GM12878 (cell line): Measurements from ENCODE around the gene ERCC4. TPM values are rescaled to one million over a fixed set of nuclear protein-coding genes. Genes with fewer than 3 reads are reported as not detected.

Experiments used
- ATAC-seq: fragments of 200-7000 bp; cut with Tn5 transposase; 3 replicates; pipeline ENCODE4 v1.9.1; 2020; ENCODE audit warnings: mild to moderate bottlenecking, moderate library complexity
- BruUV-seq: library from RNA; stranded (reverse); fragments of 400-500 nt; replicated peaks from 2 replicates; lab custom pipeline; 2021; lab: Mats Ljungman, UMichigan
- CTCF ChIA-PET: fragments of 300-600 bp; sonication (Branson Sonifier 250); formaldehyde crosslinking; extraction: SDS; loops from one replicate; lab custom pipeline; 2021; ENCODE audit warnings: inconsistent platforms; lab: Yijun Ruan, JAX
- POLR2A ChIA-PET: fragments of 350-600 bp; formaldehyde crosslinking; extraction: SDS; loops from one replicate; lab custom pipeline; 2021; ENCODE audit warnings: inconsistent platforms; lab: Charles Lee
- RAD21 ChIA-PET: fragments of 300-600 bp; sonication (Branson Sonifier 250); formaldehyde crosslinking; loops from one replicate; lab custom pipeline; 2023; ENCODE audit warnings: antibody characterized with exemption; ENCODE audit not compliant: unreplicated experiment; lab: Charles Lee
- SMC1A ChIA-PET: fragments of 300-600 bp; sonication (Branson Sonifier 250); formaldehyde crosslinking; loops from one replicate; lab custom pipeline; 2023; ENCODE audit not compliant: unreplicated experiment, uncharacterized antibody; lab: Charles Lee
- DNase-seq: peaks from one replicate; pipeline ENCODE4 v3.0.0-alpha.2; 2011; ENCODE audit warnings: low read depth, low spot score
- FAIRE-seq: peaks from 3 replicates; lab custom pipeline; 2011; peaks lifted over from hg19 to GRCh38; lab: Jason Lieb, UNC
- H2AFZ ChIP-seq: 2 replicates; pipeline ENCODE4 v1.6.0; 2011; ENCODE audit warnings: low read depth, low read length, control low read depth; ENCODE audit not compliant: control insufficient read depth
- H3K27ac ChIP-seq: 2 replicates; pipeline ENCODE4 v1.5.1; 2011; ENCODE audit warnings: control low read depth; ENCODE audit not compliant: control insufficient read depth, insufficient read depth
- H3K27me3 ChIP-seq, 2 experiments: replicated peaks in 1 of 2; 2 replicates each; pipeline versions ENCODE4 v1.6.0 to v1.6.1; 2011; ENCODE audit warnings: low read length in 1 of 2; ENCODE audit not compliant: control insufficient read depth in 2 of 2, insufficient read depth in 2 of 2
- H3K36me3 ChIP-seq, 2 experiments: 2 replicates each; pipeline ENCODE4 v1.5.1; 2011; ENCODE audit warnings: low read length in 1 of 2; ENCODE audit not compliant: control insufficient read depth in 2 of 2, insufficient read depth in 2 of 2
- H3K4me1 ChIP-seq: 2 replicates; pipeline ENCODE4 v1.6.1; 2011; ENCODE audit warnings: mild to moderate bottlenecking, low read length, moderate library complexity, mixed read lengths; ENCODE audit not compliant: control insufficient read depth, insufficient read depth
- H3K4me2 ChIP-seq: 2 replicates; pipeline ENCODE4 v1.6.0; 2011; ENCODE audit warnings: control low read depth; ENCODE audit not compliant: control insufficient read depth, insufficient read depth
- H3K4me3 ChIP-seq: fragments of 200-600 bp; sonication (generic); 2 replicates; pipeline ENCODE4 v1.5.1; 2016
- H3K79me2 ChIP-seq: 2 replicates; pipeline ENCODE4 v1.6.0; 2011; ENCODE audit warnings: low read length; ENCODE audit not compliant: control insufficient read depth, insufficient read depth
- H3K9ac ChIP-seq: 2 replicates; pipeline ENCODE4 v1.8.0; 2011; ENCODE audit warnings: low read length, control low read depth, mixed read lengths; ENCODE audit not compliant: control insufficient read depth, insufficient read depth
- H3K9me3 ChIP-seq: replicated peaks from 3 replicates; pipeline ENCODE4 v1.5.1; 2011; ENCODE audit warnings: mild to moderate bottlenecking, low read length; ENCODE audit not compliant: control insufficient read depth, insufficient read depth
- H4K20me1 ChIP-seq: 2 replicates; pipeline ENCODE4 v1.6.0; 2011; ENCODE audit not compliant: control insufficient read depth, insufficient read depth
- CEBPB ChIP-seq, 2 experiments: fragments of 150-350 bp in 1 of 2; IDR thresholded peaks; 2 replicates each; pipeline ENCODE4 v1.6.1; 2012 to 2014; ENCODE audit warnings: low read depth in 2 of 2, low read length in 2 of 2, borderline replicate concordance in 1 of 2, inconsistent platforms in 1 of 2
- EED ChIP-seq: sonication (generic); IDR thresholded peaks from 2 replicates; pipeline ENCODE4 v1.6.1; 2016; ENCODE audit warnings: antibody characterized with exemption, low read depth
- EZH2 ChIP-seq: IDR thresholded peaks from 2 replicates; pipeline ENCODE4 v1.6.1; 2012; ENCODE audit warnings: low read depth, mild to moderate bottlenecking, control low read depth, inconsistent platforms, low read length, borderline replicate concordance; ENCODE audit not compliant: control insufficient read depth
- FOS ChIP-seq: IDR thresholded peaks from 3 replicates; pipeline ENCODE4 v1.6.1; 2011; ENCODE audit warnings: borderline replicate concordance; ENCODE audit not compliant: insufficient read length; ENCODE audit errors: extremely low read depth
- LARP7 ChIP-seq: fragments of 450-650 bp; IDR thresholded peaks from 2 replicates; pipeline ENCODE4 v1.6.1; 2017; ENCODE audit warnings: mild to moderate bottlenecking
- PAX5 ChIP-seq: IDR thresholded peaks from 2 replicates; pipeline ENCODE4 v1.6.1; 2011; ENCODE audit warnings: low read depth, low read length, borderline replicate concordance
- POLR2AphosphoS2 ChIP-seq: IDR thresholded peaks from 2 replicates; pipeline ENCODE4 v1.6.1; 2011; ENCODE audit warnings: low read depth, mild to moderate bottlenecking, low read length, improper control_type of control experiment, moderate library complexity
- SREBF1 ChIP-seq: IDR thresholded peaks from 2 replicates; pipeline ENCODE4 v1.6.1; 2012; ENCODE audit warnings: mild to moderate bottlenecking, low read length
- WGBS: methylation state at CpG from one replicate; pipeline ENCODE4 v1.1.6; 2016; ENCODE audit warnings: low lambda C conversion rate; ENCODE audit not compliant: insufficient replicate concordance, insufficient coverage; ENCODE audit errors: missing lambda C conversion rate; 5-methylcytosine and 5-hydroxymethylcytosine counted together
- in situ Hi-C: fragments of 300-500 bp; cut with MboI; formaldehyde crosslinking; loops from 9 replicates; pipeline ENCODE4 v1.14.3; 2018; ENCODE audit warnings: mixed read lengths
- intact Hi-C: fragments of 100-400 bp; cut with micrococcal nuclease; formaldehyde crosslinking; loops from one replicate; pipeline ENCODE4 v1.14.2; 2022; ENCODE audit not compliant: unreplicated experiment
- polyA plus RNA-seq, 11 experiments: library from polyadenylated mRNA; depleted of rRNA in 4 of 11; unstranded in 6 of 11; stranded (reverse) in 5 of 11; fragments of >200 nt; fragmentation: Nextera tagmentation in 4 of 11; fragmentation: Illumina TruSeq in 1 of 11; extraction: Ambion mirVana in 4 of 11; extraction: Trizol in 1 of 11; gene quantifications; 1 replicate in 1 of 11; 2 replicates in 10 of 11; pipeline versions ENCODE4 v1.2.1 to v1.2.3, GENCODE V29; 2011 to 2016; ENCODE audit warnings: inconsistent platforms in 2 of 11, missing spikeins in 2 of 11, low read depth in 1 of 11
- total RNA-seq, 4 experiments: library from RNA; depleted of rRNA in 3 of 4; stranded (reverse); fragments of >200 nt in 3 of 4; fragmentation: Illumina TruSeq in 1 of 4; extraction: Trizol in 1 of 4; gene quantifications; 2 replicates each; pipeline versions ENCODE4 v1.2.1 to v1.2.3, GENCODE V29; 2013 to 2021
- TF ChIP-seq, protein P1 (sequence below): IDR thresholded peaks from 2 replicates; pipeline ENCODE4 v1.6.1; 2011; ENCODE audit warnings: low read depth, low read length, improper control_type of control experiment, borderline replicate concordance
- TF ChIP-seq, protein P2 (sequence below): fragments of 450-650 bp; IDR thresholded peaks from 2 replicates; pipeline ENCODE4 v1.6.1; 2017; ENCODE audit warnings: mild to moderate bottlenecking, moderate library complexity
- TF ChIP-seq, protein P3 (sequence below): fragments of 450-650 bp; IDR thresholded peaks from 2 replicates; pipeline ENCODE4 v1.6.1; 2017; ENCODE audit warnings: borderline replicate concordance

The ERCC4 gene
- total and polyA plus RNA-seq, 10 of the 15 experiments (the other 5 are each of a cell fraction or from before 2014, with no cell fraction given): 4.7 to 24.6 (median 8.9) TPM

GRCh38 chr16:13928646-13929045 lies 8.7 kb downstream of the ERCC4 start:
- no peak overlapping the region for H3K4me2 ChIP-seq
- ChIA-PET POLR2A (no interaction called here), SMC1A (no interaction called here), RAD21 (no interaction called here), CTCF (interaction anchor here (0.8 kb wide), 1 partner anchor 9 kb away, joined by 4 read pairs; the partner anchor contains the start of gene ERCC4)
- ATAC-seq: no peak
- FAIRE-seq: no peak
- no peaks in the 10 kb centered on the region for H3K27me3 ChIP-seq
- DNase-seq: no peak
- no peak overlapping the region for H2AFZ ChIP-seq
- H3K9ac ChIP-seq: no peak overlapping the region
- no TSS peak for BruUV-seq
- H3K79me2 ChIP-seq: no peaks in the 10 kb centered on the region
- H4K20me1 ChIP-seq: no peaks in the 10 kb centered on the region
- H3K27ac ChIP-seq: no peak overlapping the region
- in situ Hi-C loops: no loop called here
- no peak for TF ChIP-seq SREBF1
- TF ChIP-seq, protein P1, sequence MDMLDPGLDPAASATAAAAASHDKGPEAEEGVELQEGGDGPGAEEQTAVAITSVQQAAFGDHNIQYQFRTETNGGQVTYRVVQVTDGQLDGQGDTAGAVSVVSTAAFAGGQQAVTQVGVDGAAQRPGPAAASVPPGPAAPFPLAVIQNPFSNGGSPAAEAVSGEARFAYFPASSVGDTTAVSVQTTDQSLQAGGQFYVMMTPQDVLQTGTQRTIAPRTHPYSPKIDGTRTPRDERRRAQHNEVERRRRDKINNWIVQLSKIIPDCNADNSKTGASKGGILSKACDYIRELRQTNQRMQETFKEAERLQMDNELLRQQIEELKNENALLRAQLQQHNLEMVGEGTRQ: no peak
- TF ChIP-seq, all 136 proteins: peak for 0
- no peaks in the 10 kb centered on the region for H3K9me3 ChIP-seq
- no peak overlapping the region for H3K4me3 ChIP-seq
- intact Hi-C loops: no loop called here
- H3K4me1 ChIP-seq: no peaks in the 10 kb centered on the region
- H3K36me3 ChIP-seq: peaks cover 0 to 5% of the 10 kb centered on the region in 2 experiments; a peak in 1 of 4 replicates
- WGBS: 100% methylated on average over 3 of the region's 3 CpGs

DNA sequence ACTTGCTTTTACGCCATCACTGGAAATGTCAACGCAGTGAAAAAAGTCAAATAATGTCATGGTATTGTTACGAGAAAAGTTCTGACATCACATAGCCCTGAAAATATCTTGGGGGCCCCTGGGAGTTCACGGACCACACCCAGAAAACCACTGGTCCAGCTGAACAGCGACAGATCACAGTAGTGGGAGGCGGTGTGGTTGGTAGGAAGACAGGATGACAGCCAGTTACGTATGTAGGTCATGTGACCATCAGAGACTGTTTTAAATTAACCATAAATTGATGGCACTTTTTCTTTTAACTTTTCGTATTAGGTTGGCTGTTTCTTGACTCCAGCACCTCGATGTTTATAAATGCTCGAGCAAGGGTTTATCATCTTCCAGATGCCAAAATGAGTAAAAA lies 11.9 kb downstream of the ERCC4 start:
- Histone ChIP-seq H3K27ac (no peak overlapping the region), H3K79me2 (no peaks in the 10 kb centered on the region), H3K4me3 (no peak overlapping the region), H3K4me1 (no peaks in the 10 kb centered on the region), H3K9me3 (no peaks in the 10 kb centered on the region; the same call in 2 of the 3 replicates), H4K20me1 (no peaks in the 10 kb centered on the region), H3K9ac (no peak overlapping the region), H3K4me2 (no peak overlapping the region), H2AFZ (no peak overlapping the region), H3K36me3 (peaks cover 3 to 10% of the 10 kb centered on the region in 2 experiments), H3K27me3 (no peaks in the 10 kb centered on the region)
- SMC1A ChIA-PET: no interaction called here
- BruUV-seq: no TSS peak
- no peak for DNase-seq
- POLR2A ChIA-PET: no interaction called here
- ATAC-seq: no peak
- CTCF ChIA-PET: interaction anchor here (1.0 to 3.8 kb wide), 3 partner anchors 8 to 354 kb away, joined by 3 to 9 read pairs (median 4); no protein-coding TSS in a partner anchor
- WGBS: 71% methylated on average over 10 of the region's 10 CpGs
- intact Hi-C loops: no loop called here
- in situ Hi-C loops: no loop called here
- FAIRE-seq: no peak
- RAD21 ChIA-PET: no interaction called here
- no peak for TF ChIP-seq FOS
- TF ChIP-seq, protein P2, sequence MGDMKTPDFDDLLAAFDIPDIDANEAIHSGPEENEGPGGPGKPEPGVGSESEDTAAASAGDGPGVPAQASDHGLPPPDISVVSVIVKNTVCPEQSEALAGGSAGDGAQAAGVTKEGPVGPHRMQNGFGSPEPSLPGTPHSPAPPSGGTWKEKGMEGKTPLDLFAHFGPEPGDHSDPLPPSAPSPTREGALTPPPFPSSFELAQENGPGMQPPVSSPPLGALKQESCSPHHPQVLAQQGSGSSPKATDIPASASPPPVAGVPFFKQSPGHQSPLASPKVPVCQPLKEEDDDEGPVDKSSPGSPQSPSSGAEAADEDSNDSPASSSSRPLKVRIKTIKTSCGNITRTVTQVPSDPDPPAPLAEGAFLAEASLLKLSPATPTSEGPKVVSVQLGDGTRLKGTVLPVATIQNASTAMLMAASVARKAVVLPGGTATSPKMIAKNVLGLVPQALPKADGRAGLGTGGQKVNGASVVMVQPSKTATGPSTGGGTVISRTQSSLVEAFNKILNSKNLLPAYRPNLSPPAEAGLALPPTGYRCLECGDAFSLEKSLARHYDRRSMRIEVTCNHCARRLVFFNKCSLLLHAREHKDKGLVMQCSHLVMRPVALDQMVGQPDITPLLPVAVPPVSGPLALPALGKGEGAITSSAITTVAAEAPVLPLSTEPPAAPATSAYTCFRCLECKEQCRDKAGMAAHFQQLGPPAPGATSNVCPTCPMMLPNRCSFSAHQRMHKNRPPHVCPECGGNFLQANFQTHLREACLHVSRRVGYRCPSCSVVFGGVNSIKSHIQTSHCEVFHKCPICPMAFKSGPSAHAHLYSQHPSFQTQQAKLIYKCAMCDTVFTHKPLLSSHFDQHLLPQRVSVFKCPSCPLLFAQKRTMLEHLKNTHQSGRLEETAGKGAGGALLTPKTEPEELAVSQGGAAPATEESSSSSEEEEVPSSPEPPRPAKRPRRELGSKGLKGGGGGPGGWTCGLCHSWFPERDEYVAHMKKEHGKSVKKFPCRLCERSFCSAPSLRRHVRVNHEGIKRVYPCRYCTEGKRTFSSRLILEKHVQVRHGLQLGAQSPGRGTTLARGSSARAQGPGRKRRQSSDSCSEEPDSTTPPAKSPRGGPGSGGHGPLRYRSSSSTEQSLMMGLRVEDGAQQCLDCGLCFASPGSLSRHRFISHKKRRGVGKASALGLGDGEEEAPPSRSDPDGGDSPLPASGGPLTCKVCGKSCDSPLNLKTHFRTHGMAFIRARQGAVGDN: no peak
- TF ChIP-seq POLR2AphosphoS2: no peak
- TF ChIP-seq PAX5: no peak
- TF ChIP-seq, protein P3, sequence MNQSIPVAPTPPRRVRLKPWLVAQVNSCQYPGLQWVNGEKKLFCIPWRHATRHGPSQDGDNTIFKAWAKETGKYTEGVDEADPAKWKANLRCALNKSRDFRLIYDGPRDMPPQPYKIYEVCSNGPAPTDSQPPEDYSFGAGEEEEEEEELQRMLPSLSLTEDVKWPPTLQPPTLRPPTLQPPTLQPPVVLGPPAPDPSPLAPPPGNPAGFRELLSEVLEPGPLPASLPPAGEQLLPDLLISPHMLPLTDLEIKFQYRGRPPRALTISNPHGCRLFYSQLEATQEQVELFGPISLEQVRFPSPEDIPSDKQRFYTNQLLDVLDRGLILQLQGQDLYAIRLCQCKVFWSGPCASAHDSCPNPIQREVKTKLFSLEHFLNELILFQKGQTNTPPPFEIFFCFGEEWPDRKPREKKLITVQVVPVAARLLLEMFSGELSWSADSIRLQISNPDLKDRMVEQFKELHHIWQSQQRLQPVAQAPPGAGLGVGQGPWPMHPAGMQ: no peak
- TF ChIP-seq CEBPB (IDR thresholded peaks at IDR 0.05; ENCODE audit: borderline replicate concordance in 1 of 2, low read depth in 2 of 2, low read length in 2 of 2): no peak
- TF ChIP-seq EZH2: no peak
- TF ChIP-seq LARP7: no peak
- TF ChIP-seq EED: no peak
